GM12878 (cell line): ENCODE results near the gene CIDEC. TPM values are rescaled to one million over a fixed set of nuclear protein-coding genes. Genes with fewer than 3 reads are reported as not detected.

Experiments
- ATAC-seq: fragments of 200-7000 bp; cut with Tn5 transposase; 3 replicates; pipeline ENCODE4 v1.9.1; 2020; ENCODE audit warnings: mild to moderate bottlenecking, moderate library complexity
- BruUV-seq: library from RNA; stranded (reverse); fragments of 400-500 nt; replicated peaks from 2 replicates; lab custom pipeline; 2021; lab: Mats Ljungman, UMichigan
- CTCF ChIA-PET: fragments of 300-600 bp; sonication (Branson Sonifier 250); formaldehyde crosslinking; extraction: SDS; loops from one replicate; lab custom pipeline; 2021; ENCODE audit warnings: inconsistent platforms; lab: Yijun Ruan, JAX
- POLR2A ChIA-PET: fragments of 350-600 bp; formaldehyde crosslinking; extraction: SDS; loops from one replicate; lab custom pipeline; 2021; ENCODE audit warnings: inconsistent platforms; lab: Charles Lee
- RAD21 ChIA-PET: fragments of 300-600 bp; sonication (Branson Sonifier 250); formaldehyde crosslinking; loops from one replicate; lab custom pipeline; 2023; ENCODE audit warnings: antibody characterized with exemption; ENCODE audit not compliant: unreplicated experiment; lab: Charles Lee
- SMC1A ChIA-PET: fragments of 300-600 bp; sonication (Branson Sonifier 250); formaldehyde crosslinking; loops from one replicate; lab custom pipeline; 2023; ENCODE audit not compliant: unreplicated experiment, uncharacterized antibody; lab: Charles Lee
- DNase-seq: peaks from one replicate; pipeline ENCODE4 v3.0.0-alpha.2; 2011; ENCODE audit warnings: low read depth, low spot score
- FAIRE-seq: peaks from 3 replicates; lab custom pipeline; 2011; peaks lifted over from hg19 to GRCh38; lab: Jason Lieb, UNC
- H2AFZ ChIP-seq: 2 replicates; pipeline ENCODE4 v1.6.0; 2011; ENCODE audit warnings: low read depth, low read length, control low read depth; ENCODE audit not compliant: control insufficient read depth
- H3K27ac ChIP-seq: 2 replicates; pipeline ENCODE4 v1.5.1; 2011; ENCODE audit warnings: control low read depth; ENCODE audit not compliant: control insufficient read depth, insufficient read depth
- H3K27me3 ChIP-seq, 2 experiments: replicated peaks in 1 of 2; 2 replicates each; pipeline versions ENCODE4 v1.6.0 to v1.6.1; 2011; ENCODE audit warnings: low read length in 1 of 2; ENCODE audit not compliant: control insufficient read depth in 2 of 2, insufficient read depth in 2 of 2
- H3K36me3 ChIP-seq, 2 experiments: 2 replicates each; pipeline ENCODE4 v1.5.1; 2011; ENCODE audit warnings: low read length in 1 of 2; ENCODE audit not compliant: control insufficient read depth in 2 of 2, insufficient read depth in 2 of 2
- H3K4me1 ChIP-seq: 2 replicates; pipeline ENCODE4 v1.6.1; 2011; ENCODE audit warnings: mild to moderate bottlenecking, low read length, moderate library complexity, mixed read lengths; ENCODE audit not compliant: control insufficient read depth, insufficient read depth
- H3K4me2 ChIP-seq: 2 replicates; pipeline ENCODE4 v1.6.0; 2011; ENCODE audit warnings: control low read depth; ENCODE audit not compliant: control insufficient read depth, insufficient read depth
- H3K4me3 ChIP-seq: fragments of 200-600 bp; sonication (generic); 2 replicates; pipeline ENCODE4 v1.5.1; 2016
- H3K79me2 ChIP-seq: 2 replicates; pipeline ENCODE4 v1.6.0; 2011; ENCODE audit warnings: low read length; ENCODE audit not compliant: control insufficient read depth, insufficient read depth
- H3K9ac ChIP-seq: 2 replicates; pipeline ENCODE4 v1.8.0; 2011; ENCODE audit warnings: low read length, control low read depth, mixed read lengths; ENCODE audit not compliant: control insufficient read depth, insufficient read depth
- H3K9me3 ChIP-seq: replicated peaks from 3 replicates; pipeline ENCODE4 v1.5.1; 2011; ENCODE audit warnings: mild to moderate bottlenecking, low read length; ENCODE audit not compliant: control insufficient read depth, insufficient read depth
- H4K20me1 ChIP-seq: 2 replicates; pipeline ENCODE4 v1.6.0; 2011; ENCODE audit not compliant: control insufficient read depth, insufficient read depth
- ETV6 ChIP-seq, 2 experiments: fragments of 450-650 bp in 1 of 2; IDR thresholded peaks in 1 of 2; conservative IDR thresholded peaks in 1 of 2; 2 replicates each; pipeline ENCODE4 v1.6.1; 2014; ENCODE audit warnings: antibody characterized with exemption in 1 of 2, borderline replicate concordance in 1 of 2, low read depth in 1 of 2, mild to moderate bottlenecking in 1 of 2, moderate library complexity in 1 of 2
- HCFC1 ChIP-seq: fragments of 150-350 bp; IDR thresholded peaks from 2 replicates; pipeline ENCODE4 v1.6.1; 2014; ENCODE audit warnings: low read length
- NR2C1 ChIP-seq: fragments of 450-650 bp; IDR thresholded peaks from 2 replicates; pipeline ENCODE4 v1.6.1; 2017; ENCODE audit warnings: antibody characterized with exemption, mild to moderate bottlenecking, moderate library complexity
- SMC3 ChIP-seq: IDR thresholded peaks from 2 replicates; pipeline ENCODE4 v1.6.1; 2011; ENCODE audit warnings: low read length, improper control_type of control experiment, borderline replicate concordance
- TCF3 ChIP-seq: IDR thresholded peaks from 2 replicates; pipeline ENCODE4 v1.6.1; 2012; ENCODE audit warnings: low read depth, mild to moderate bottlenecking, low read length, borderline replicate concordance; ENCODE audit not compliant: insufficient read depth
- ZBTB4 ChIP-seq: fragments of 450-650 bp; formaldehyde crosslinking; IDR thresholded peaks from 2 replicates; pipeline ENCODE4 v1.4.0; 2022; ENCODE audit warnings: mild to moderate bottlenecking, moderate library complexity
- WGBS: methylation state at CpG from one replicate; pipeline ENCODE4 v1.1.6; 2016; ENCODE audit warnings: low lambda C conversion rate; ENCODE audit not compliant: insufficient replicate concordance, insufficient coverage; ENCODE audit errors: missing lambda C conversion rate; 5-methylcytosine and 5-hydroxymethylcytosine counted together
- in situ Hi-C: fragments of 300-500 bp; cut with MboI; formaldehyde crosslinking; loops from 9 replicates; pipeline ENCODE4 v1.14.3; 2018; ENCODE audit warnings: mixed read lengths
- intact Hi-C: fragments of 100-400 bp; cut with micrococcal nuclease; formaldehyde crosslinking; loops from one replicate; pipeline ENCODE4 v1.14.2; 2022; ENCODE audit not compliant: unreplicated experiment
- polyA plus RNA-seq, 11 experiments: library from polyadenylated mRNA; depleted of rRNA in 4 of 11; unstranded in 6 of 11; stranded (reverse) in 5 of 11; fragments of >200 nt; fragmentation: Nextera tagmentation in 4 of 11; fragmentation: Illumina TruSeq in 1 of 11; extraction: Ambion mirVana in 4 of 11; extraction: Trizol in 1 of 11; gene quantifications; 1 replicate in 1 of 11; 2 replicates in 10 of 11; pipeline versions ENCODE4 v1.2.1 to v1.2.3, GENCODE V29; 2011 to 2016; ENCODE audit warnings: inconsistent platforms in 2 of 11, missing spikeins in 2 of 11, low read depth in 1 of 11
- total RNA-seq, 4 experiments: library from RNA; depleted of rRNA in 3 of 4; stranded (reverse); fragments of >200 nt in 3 of 4; fragmentation: Illumina TruSeq in 1 of 4; extraction: Trizol in 1 of 4; gene quantifications; 2 replicates each; pipeline versions ENCODE4 v1.2.1 to v1.2.3, GENCODE V29; 2013 to 2021

Gene CIDEC
- total and polyA plus RNA-seq, 10 of the 15 experiments (the other 5 are each of a cell fraction or from before 2014, with no cell fraction given) = 0.10 to 0.49 TPM; not detected in 8

- no TSS peak for BruUV-seq
- SMC1A ChIA-PET = interaction anchor here (0.8 to 1.9 kb wide), 3 partner anchors 39 to 92 kb away, joined by 3 to 5 read pairs (median 3); no protein-coding TSS in a partner anchor
- Histone ChIP-seq H2AFZ (no peak overlapping the region), H3K4me2 (no peak overlapping the region), H4K20me1 (no peaks in the 10 kb centered on the region), H3K4me3 (no peak overlapping the region), H3K79me2 (no peaks in the 10 kb centered on the region), H3K9me3 (no peaks in the 10 kb centered on the region), H3K9ac (no peak overlapping the region), H3K36me3 (no peaks in the 10 kb centered on the region), H3K27me3 (no peaks in the 10 kb centered on the region), H3K4me1 (peaks cover 5% of the 10 kb centered on the region), H3K27ac (no peak overlapping the region)
- POLR2A ChIA-PET = interaction anchor here (0.5 to 1.2 kb wide), 2 partner anchors 45 to 489 kb away, joined by 3 read pairs; no protein-coding TSS in a partner anchor
- no peak for TF ChIP-seq SMC3
- TF ChIP-seq TCF3 = no peak
- no peak for TF ChIP-seq HCFC1
- no peak for TF ChIP-seq ETV6 (conservative IDR thresholded peaks at IDR 0.05 in 1 of 2, IDR thresholded peaks at IDR 0.05 in 1 of 2; ENCODE audit: borderline replicate concordance in 1 of 2, low read depth in 1 of 2)
- no peak for TF ChIP-seq ZBTB4 (CRISPR knock-in tag)
- no peak for TF ChIP-seq NR2C1
- in situ Hi-C loops (no loop called here), intact Hi-C loops (no loop called here)
- no peak for FAIRE-seq
- DNase-seq = no peak
- RAD21 ChIA-PET = interaction anchor here (0.5 kb wide), 1 partner anchor 136 kb away, joined by 3 read pairs; no protein-coding TSS in a partner anchor
- CTCF ChIA-PET = interaction anchor here (0.9 to 2.0 kb wide), 3 partner anchors 13 to 70 kb away, joined by 3 to 7 read pairs (median 3); no protein-coding TSS in a partner anchor
- ATAC-seq = no peak
- 49% methylated on average over 7 of the region's 7 CpGs for WGBS
These were observed 3.9 kb upstream of the CIDEC start for GRCh38 chr3:9883706-9884554.
